Keratinocyte (primary cell): Measurements from ENCODE around the gene SLC6A2. TPM values are rescaled to one million over a fixed set of nuclear protein-coding genes. Genes with fewer than 3 reads are reported as not detected.
"Not testable (repeated sequence)": the region's sequence is repeated elsewhere in the genome, so short reads cannot be mapped to it uniquely, and the experiment has no call there.

Experiments used
- DNase-seq: peaks from one replicate; pipeline ENCODE4 v3.0.0-alpha.2; 2011; ENCODE audit warnings: low read depth, missing footprints, low spot score
- FAIRE-seq: peaks from 2 replicates; lab custom pipeline; 2011; peaks lifted over from hg19 to GRCh38; lab: Jason Lieb, UNC
- H2AFZ ChIP-seq: 2 replicates; pipeline ENCODE4 v1.6.0; 2012; ENCODE audit warnings: low read length, control low read depth, inconsistent platforms; ENCODE audit not compliant: control insufficient read depth
- H3K27ac ChIP-seq: 2 replicates; pipeline ENCODE4 v1.5.1; 2011; ENCODE audit warnings: low read length; ENCODE audit not compliant: control insufficient read depth, insufficient read depth
- H3K27me3 ChIP-seq: 3 replicates; pipeline ENCODE4 v1.6.0; 2011; ENCODE audit warnings: low read length; ENCODE audit not compliant: control insufficient read depth, insufficient read depth; ENCODE audit errors: extremely low read depth
- H3K36me3 ChIP-seq, 2 experiments: 2 replicates in 1 of 2; 3 replicates in 1 of 2; pipeline ENCODE4 v1.5.1; 2011; ENCODE audit warnings: low read length in 2 of 2, mild to moderate bottlenecking in 1 of 2; ENCODE audit not compliant: control insufficient read depth in 2 of 2, insufficient read depth in 2 of 2; ENCODE audit errors: extremely low read depth in 1 of 2
- H3K4me1 ChIP-seq: 3 replicates; pipeline ENCODE4 v1.5.1; 2011; ENCODE audit warnings: low read length; ENCODE audit not compliant: control insufficient read depth, insufficient read depth; ENCODE audit errors: extremely low read depth
- H3K4me2 ChIP-seq: 3 replicates; pipeline ENCODE4 v1.6.0; 2011; ENCODE audit warnings: low read depth, low read length; ENCODE audit not compliant: control insufficient read depth, insufficient read depth; ENCODE audit errors: extremely low read depth
- H3K4me3 ChIP-seq, 3 experiments: fragments of 200-600 bp in 1 of 3; sonication (generic) in 1 of 3; 2 replicates in 2 of 3; 3 replicates in 1 of 3; pipeline ENCODE4 v1.5.1; 2011 to 2016; ENCODE audit warnings: low read length in 3 of 3, mild to moderate bottlenecking in 3 of 3, control low read depth in 2 of 3, inconsistent platforms in 1 of 3, low read depth in 1 of 3, mixed read lengths in 1 of 3, mixed run types in 1 of 3, moderate library complexity in 1 of 3; ENCODE audit not compliant: control insufficient read depth in 2 of 3, insufficient read depth in 2 of 3; ENCODE audit errors: extremely low read depth in 1 of 3
- H3K79me2 ChIP-seq: 2 replicates; pipeline ENCODE4 v1.6.0; 2012; ENCODE audit warnings: low read length; ENCODE audit not compliant: control insufficient read depth, insufficient read depth
- H3K9ac ChIP-seq: 3 replicates; pipeline ENCODE4 v1.6.0; 2011; ENCODE audit warnings: low read length; ENCODE audit not compliant: control insufficient read depth, insufficient read depth; ENCODE audit errors: extremely low read depth
- H3K9me1 ChIP-seq: 3 replicates; pipeline ENCODE4 v1.6.0; 2011; ENCODE audit warnings: low read length; ENCODE audit not compliant: control insufficient read depth, insufficient read depth; ENCODE audit errors: extremely low read depth
- H3K9me3 ChIP-seq: 2 replicates; pipeline ENCODE4 v1.5.1; 2012; ENCODE audit warnings: low read depth, low read length; ENCODE audit not compliant: control insufficient read depth
- H4K20me1 ChIP-seq: 3 replicates; pipeline ENCODE4 v1.6.0; 2011; ENCODE audit warnings: low read length; ENCODE audit not compliant: control insufficient read depth, insufficient read depth; ENCODE audit errors: extremely low read depth
- CTCF ChIP-seq, 3 experiments: IDR thresholded peaks in 1 of 3; conservative IDR thresholded peaks in 1 of 3; optimal IDR thresholded peaks in 1 of 3; 2 replicates in 2 of 3; 3 replicates in 1 of 3; pipeline versions ENCODE3 to v1.5.1; 2011; ENCODE audit warnings: low read length in 3 of 3, mild to moderate bottlenecking in 3 of 3, moderate library complexity in 2 of 3, control low read depth in 1 of 3, inconsistent platforms in 1 of 3; ENCODE audit not compliant: insufficient read depth in 2 of 3; ENCODE audit errors: extremely low read depth in 1 of 3
- EZH2 ChIP-seq: IDR thresholded peaks from one replicate; pipeline ENCODE4 v1.6.1; 2012; ENCODE audit warnings: inconsistent platforms, mild to moderate bottlenecking, low read length, moderate library complexity
- dilution Hi-C: fragments of 300-500 bp; cut with MboI; formaldehyde crosslinking; loops from one replicate; pipeline ENCODE4 v1.7.0; 2020; ENCODE audit warnings: low sequenced_read_pairs; ENCODE audit not compliant: extremely low pct_ligation_motif_present
- polyA plus RNA-seq, 5 experiments: library from polyadenylated mRNA; depleted of rRNA in 3 of 5; stranded (reverse) in 3 of 5; stranded (forward) in 1 of 5; unstranded in 1 of 5; fragments of >200 nt; gene quantifications; 1 replicate in 1 of 5; 2 replicates in 3 of 5; 3 replicates in 1 of 5; pipeline versions ENCODE4 v1.2.1 to v1.2.3, GENCODE V29; 2011 to 2012; ENCODE audit warnings: missing spikeins in 2 of 5, low read depth in 1 of 5, low replicate concordance in 1 of 5

Gene SLC6A2
- polyA plus RNA-seq, 1 donor (not counting 4 experiments of a cell fraction or from before 2014, with no cell fraction given): 0.20 TPM

DNA sequence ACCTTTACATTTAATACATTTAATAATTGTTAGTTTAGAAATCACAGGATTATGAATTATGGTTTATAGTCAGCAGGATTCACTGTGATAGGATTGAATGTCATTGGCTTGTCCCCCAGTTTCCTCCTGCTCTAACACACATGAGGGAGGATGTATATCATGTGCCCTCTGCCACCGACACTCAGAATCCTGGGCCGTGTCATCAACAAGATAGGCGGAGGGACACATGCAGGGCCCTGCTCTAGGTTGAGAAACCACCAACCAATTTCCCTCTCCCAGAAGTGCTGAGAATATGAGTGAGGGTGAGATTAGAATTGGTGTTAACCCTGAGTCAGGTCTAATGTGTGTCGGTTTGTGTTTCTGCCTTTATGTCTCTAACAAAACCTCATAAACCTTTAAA lies 92.0 kb downstream of the SLC6A2 start:
- dilution Hi-C loops: no loop called here
- H3K79me2 ChIP-seq: no peaks in the 10 kb centered on the region
- H3K27me3 ChIP-seq: peaks cover 3% of the 10 kb centered on the region
- no peaks in the 10 kb centered on the region for H4K20me1 ChIP-seq
- H3K27ac ChIP-seq: no peak overlapping the region
- DNase-seq (no peak), FAIRE-seq (no peak)
- H3K9me3 ChIP-seq: peaks cover 7% of the 10 kb centered on the region
- H3K4me1 ChIP-seq: peaks cover 4% of the 10 kb centered on the region
- no peak overlapping the region for H3K4me3 ChIP-seq
- no peak overlapping the region for H2AFZ ChIP-seq
- H3K4me2 ChIP-seq: no peak overlapping the region
- TF ChIP-seq EZH2: no peak
- no peak for TF ChIP-seq CTCF (optimal IDR thresholded peaks at IDR 0.05 in 1 of 3, IDR thresholded peaks at IDR 0.05 in 1 of 3, conservative IDR thresholded peaks at IDR 0.05 in 1 of 3; ENCODE audit: extremely low read depth in 1 of 3, insufficient read depth in 2 of 3, low read length in 3 of 3)
- H3K9me1 ChIP-seq: no peaks in the 10 kb centered on the region
- H3K36me3 ChIP-seq: no peaks in the 10 kb centered on the region
- no peak overlapping the region for H3K9ac ChIP-seq

- H3K4me2 ChIP-seq, FAIRE-seq, H3K9ac ChIP-seq: not testable (repeated sequence)
Observed at GRCh38 chr16:55752465-55753144, 96.8 kb downstream of the SLC6A2 start.

DNA sequence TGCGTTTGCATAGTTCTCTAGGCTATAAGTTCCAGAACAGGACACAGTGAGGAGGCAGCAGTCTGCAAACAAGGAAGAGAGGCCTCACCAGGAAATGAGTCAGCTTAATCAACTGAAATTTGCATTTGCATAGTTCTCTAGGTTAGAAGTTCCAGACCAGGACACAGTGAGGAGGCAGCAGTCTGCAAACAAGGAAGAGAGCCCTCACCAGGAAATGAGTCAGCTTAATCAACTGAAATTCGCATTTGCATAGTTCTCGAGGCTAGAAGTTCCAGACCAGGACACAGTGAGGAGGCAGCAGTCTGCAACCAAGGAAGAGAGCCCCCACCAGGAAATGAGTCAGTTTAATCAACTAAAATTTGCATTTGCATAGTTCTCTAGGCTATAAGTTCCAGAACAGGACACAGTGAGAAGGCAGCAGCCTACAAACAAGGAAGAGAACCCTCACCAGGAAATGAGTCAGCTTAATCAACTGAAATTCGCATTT lies 97.4 kb downstream of the SLC6A2 start:
- H4K20me1 ChIP-seq, H3K36me3 ChIP-seq, H3K4me3 ChIP-seq, H3K4me2 ChIP-seq, H3K4me1 ChIP-seq, FAIRE-seq, H2AFZ ChIP-seq, H3K27me3 ChIP-seq, H3K9me1 ChIP-seq, H3K79me2 ChIP-seq, dilution Hi-C loops, H3K9ac ChIP-seq: not testable (repeated sequence)
- peak; percentile 70 for DNase-seq
- peak overlapping the region; percentile 13 for H3K27ac ChIP-seq
- peaks cover 12% of the 10 kb centered on the region for H3K9me3 ChIP-seq

More at GRCh38 chr16:55752465-55753144, 96.8 kb downstream of the SLC6A2 start:
- H3K79me2 ChIP-seq, H3K4me3 ChIP-seq, H3K4me1 ChIP-seq, H3K36me3 ChIP-seq, H2AFZ ChIP-seq, H3K27ac ChIP-seq, H3K9me1 ChIP-seq, H4K20me1 ChIP-seq, dilution Hi-C loops, H3K27me3 ChIP-seq: not testable (repeated sequence)
- H3K9me3 ChIP-seq: peaks cover 12% of the 10 kb centered on the region
- peak; percentile 54 for DNase-seq

Other genes starting within 250 kb of the SLC6A2 start
- 54.5 to 116 TPM (median 59.2 TPM) in 3 replicates for gene MMP2, start 176.8 kb upstream of the SLC6A2 start, polyA plus RNA-seq
- 34.2 to 54.4 TPM (median 45.6 TPM) in 3 replicates for gene LPCAT2, start 146.9 kb upstream of the SLC6A2 start, polyA plus RNA-seq
- 39.4 to 82.8 TPM (median 70.5 TPM) in 3 replicates for gene CAPNS2, start 89.3 kb upstream of the SLC6A2 start, polyA plus RNA-seq
- 0.10 to 0.17 TPM (median 0.11 TPM) in 3 replicates for gene CES1, start 177.1 kb downstream of the SLC6A2 start, polyA plus RNA-seq
- gene CES5A, start 219.4 kb downstream of the SLC6A2 start, polyA plus RNA-seq: 0.03 TPM in 1 of 3 replicates, not detected in the others